ENCODE results near the gene DCC.

DCC gene

GRCh38 chr18:53408271-53408670 is 1068.3 kb downstream of the DCC start:
- Histone ChIP-seq H3K27me3 (no peaks in the 10 kb centered on the region), H3K4me1 (peaks cover 6% of the 10 kb centered on the region; the same call in 1 of the 2 replicates), H3K27ac (no peak overlapping the region), H3K4me3 (no peak overlapping the region), H3K4me2 (0 out of 2 replicates have a peak overlapping the region, but pooled peaks have one; percentile 6), H4K20me1 (no peaks in the 10 kb centered on the region), H3K9me3 (no peaks in the 10 kb centered on the region), H3K9ac (no peak overlapping the region), H3K36me3 (no peaks in the 10 kb centered on the region)
- no peak for TF ChIP-seq Cebpa-rat (IDR thresholded peaks at IDR 0.05)

- H3K27me3 ChIP-seq = no peaks in the 10 kb centered on the region
- no peak overlapping the region for H3K4me3 ChIP-seq
- TF ChIP-seq Cebpa-rat (IDR thresholded peaks at IDR 0.05) = no peak
- H3K36me3 ChIP-seq = no peaks in the 10 kb centered on the region
- H3K9me3 ChIP-seq = no peaks in the 10 kb centered on the region
- H4K20me1 ChIP-seq = no peaks in the 10 kb centered on the region
- H3K27ac ChIP-seq = no peak overlapping the region
- no peak overlapping the region for H3K9ac ChIP-seq
- no peak overlapping the region for H3K4me2 ChIP-seq
- H3K4me1 ChIP-seq = peaks cover 6% of the 10 kb centered on the region; the same call in 1 of the 2 replicates
Measured at GRCh38 chr18:53411511-53411910, 1071.5 kb downstream of the DCC start.

GRCh38 chr18:53417003-53417402 is 1077.0 kb downstream of the DCC start:
- Histone ChIP-seq H3K9me3 (no peaks in the 10 kb centered on the region), H3K9ac (no peak overlapping the region), H3K4me1 (no peaks in the 10 kb centered on the region), H3K4me2 (no peak overlapping the region), H3K4me3 (no peak overlapping the region), H3K36me3 (no peaks in the 10 kb centered on the region), H3K27me3 (no peaks in the 10 kb centered on the region), H3K27ac (no peak overlapping the region), H4K20me1 (no peaks in the 10 kb centered on the region)
- no peak for TF ChIP-seq Cebpa-rat (IDR thresholded peaks at IDR 0.05)

- no peaks in the 10 kb centered on the region for H3K36me3 ChIP-seq
- H3K27me3 ChIP-seq = no peaks in the 10 kb centered on the region
- no peak for TF ChIP-seq Cebpa-rat (IDR thresholded peaks at IDR 0.05)
- H3K27ac ChIP-seq = no peak overlapping the region
- no peaks in the 10 kb centered on the region for H3K9me3 ChIP-seq
- no peak overlapping the region for H3K4me3 ChIP-seq
- H3K4me1 ChIP-seq = no peaks in the 10 kb centered on the region
- H3K4me2 ChIP-seq = no peak overlapping the region
- no peak overlapping the region for H3K9ac ChIP-seq
- no peaks in the 10 kb centered on the region for H4K20me1 ChIP-seq
Measured at GRCh38 chr18:53421869-53422268, 1081.9 kb downstream of the DCC start.

GRCh38 chr18:53422896-53423295 is 1082.9 kb downstream of the DCC start:
- Histone ChIP-seq H3K27ac (no peak overlapping the region), H3K9ac (no peak overlapping the region), H3K4me1 (no peaks in the 10 kb centered on the region), H3K4me2 (no peak overlapping the region), H4K20me1 (no peaks in the 10 kb centered on the region), H3K9me3 (no peaks in the 10 kb centered on the region), H3K4me3 (no peak overlapping the region), H3K27me3 (no peaks in the 10 kb centered on the region), H3K36me3 (no peaks in the 10 kb centered on the region)
- no peak for TF ChIP-seq Cebpa-rat (IDR thresholded peaks at IDR 0.05)

- Histone ChIP-seq H3K9me3 (no peaks in the 10 kb centered on the region), H3K27ac (no peak overlapping the region), H3K4me3 (no peak overlapping the region), H3K27me3 (no peaks in the 10 kb centered on the region), H3K9ac (no peak overlapping the region), H3K36me3 (no peaks in the 10 kb centered on the region), H3K4me2 (no peak overlapping the region), H4K20me1 (no peaks in the 10 kb centered on the region), H3K4me1 (no peaks in the 10 kb centered on the region)
- no peak for TF ChIP-seq Cebpa-rat (IDR thresholded peaks at IDR 0.05)
Measured at GRCh38 chr18:53426666-53427184, 1086.7 kb downstream of the DCC start.

GRCh38 chr18:53441761-53442414 is 1101.9 kb downstream of the DCC start:
- H3K9me3 ChIP-seq = no peaks in the 10 kb centered on the region
- H3K27ac ChIP-seq = no peak overlapping the region
- TF ChIP-seq Cebpa-rat (IDR thresholded peaks at IDR 0.05) = no peak
- H4K20me1 ChIP-seq = no peaks in the 10 kb centered on the region
- no peak overlapping the region for H3K4me2 ChIP-seq
- no peaks in the 10 kb centered on the region for H3K27me3 ChIP-seq
- no peak overlapping the region for H3K4me3 ChIP-seq
- 0 out of 2 replicates have a peak, but pooled peaks cover 5% of the 10 kb centered on the region for H3K4me1 ChIP-seq
- H3K9ac ChIP-seq = no peak overlapping the region
- no peaks in the 10 kb centered on the region for H3K36me3 ChIP-seq

GRCh38 chr18:53442415-53442783 is 1102.4 kb downstream of the DCC start:
- Histone ChIP-seq H3K4me3 (no peak overlapping the region), H3K27me3 (no peaks in the 10 kb centered on the region), H4K20me1 (no peaks in the 10 kb centered on the region), H3K4me2 (no peak overlapping the region), H3K4me1 (0 out of 2 replicates have a peak, but pooled peaks cover 5% of the 10 kb centered on the region), H3K36me3 (no peaks in the 10 kb centered on the region), H3K27ac (no peak overlapping the region), H3K9ac (no peak overlapping the region), H3K9me3 (no peaks in the 10 kb centered on the region)
- no peak for TF ChIP-seq Cebpa-rat (IDR thresholded peaks at IDR 0.05)

GRCh38 chr18:53443336-53443735 is 1103.3 kb downstream of the DCC start:
- Histone ChIP-seq H3K36me3 (no peaks in the 10 kb centered on the region), H3K27me3 (no peaks in the 10 kb centered on the region), H4K20me1 (no peaks in the 10 kb centered on the region), H3K4me1 (no peaks in the 10 kb centered on the region), H3K27ac (no peak overlapping the region), H3K9me3 (no peaks in the 10 kb centered on the region), H3K4me3 (no peak overlapping the region), H3K9ac (no peak overlapping the region), H3K4me2 (no peak overlapping the region)
- no peak for TF ChIP-seq Cebpa-rat (IDR thresholded peaks at IDR 0.05)

- H3K36me3 ChIP-seq = no peaks in the 10 kb centered on the region
- H4K20me1 ChIP-seq = no peaks in the 10 kb centered on the region
- no peak overlapping the region for H3K4me2 ChIP-seq
- no peak overlapping the region for H3K9ac ChIP-seq
- H3K9me3 ChIP-seq = no peaks in the 10 kb centered on the region
- no peak overlapping the region for H3K4me3 ChIP-seq
- no peak for TF ChIP-seq Cebpa-rat (IDR thresholded peaks at IDR 0.05)
- H3K27ac ChIP-seq = no peak overlapping the region
- H3K4me1 ChIP-seq = no peaks in the 10 kb centered on the region
- H3K27me3 ChIP-seq = no peaks in the 10 kb centered on the region
Measured at GRCh38 chr18:53443831-53444230, 1103.8 kb downstream of the DCC start.

Data from BLaER1 (cell line).